Measurements from ENCODE around the gene RNF214. TPM values are rescaled to one million over a fixed set of nuclear protein-coding genes. Genes with fewer than 3 reads are reported as not detected.

The RNF214 gene
- total and polyA plus RNA-seq, 3 experiments from 2014 or later: 25.1 to 35.0 (median 25.3) TPM

GRCh38 chr11:117187799-117188481 lies 44.5 kb upstream of the RNF214 start:
- Histone ChIP-seq H3K27ac (ENCODE audit: low read depth, low read length) (no peak overlapping the region), H3K4me3 (ENCODE audit: low read length) (no peak overlapping the region), H3K36me3 (ENCODE audit: insufficient read depth, low read length) (peaks cover 9% of the 10 kb centered on the region), H3K4me1 (ENCODE audit: insufficient read depth, low read length) (no peaks in the 10 kb centered on the region), H3K9me3 (ENCODE audit: low read length) (no peaks in the 10 kb centered on the region), H3K27me3 (ENCODE audit: insufficient read depth, low read length, poor library complexity, severe bottlenecking) (no peaks in the 10 kb centered on the region)
- no peaks in the 10 kb centered on the region for H3K9me3 Mint-ChIP-seq
- CTCF ChIA-PET: no interaction called here
- no peaks in the 10 kb centered on the region for H3K4me1 Mint-ChIP-seq
- H3K4me3 Mint-ChIP-seq: no peak overlapping the region
- POLR2A ChIA-PET: no interaction called here
- H3K36me3 Mint-ChIP-seq: peaks cover 0 to 54% (median 11%) of the 10 kb centered on the region in 3 donors
- H3K27ac Mint-ChIP-seq: peak overlapping the region in 2 of 8 donors; percentile 33 to 72
- H3K27me3 Mint-ChIP-seq: no peaks in the 10 kb centered on the region
- DNase-seq: peak in 1 of 5 donors; percentile 39

GRCh38 chr11:117188620-117189081 lies 43.8 kb upstream of the RNF214 start:
- ChIA-PET CTCF (no interaction called here), POLR2A (no interaction called here)
- no peaks in the 10 kb centered on the region for H3K27me3 Mint-ChIP-seq
- no peaks in the 10 kb centered on the region for H3K9me3 Mint-ChIP-seq
- Histone ChIP-seq H3K4me1 (ENCODE audit: insufficient read depth, low read length) (no peaks in the 10 kb centered on the region), H3K36me3 (ENCODE audit: insufficient read depth, low read length) (peaks cover 9% of the 10 kb centered on the region), H3K4me3 (ENCODE audit: low read length) (no peak overlapping the region), H3K27me3 (ENCODE audit: insufficient read depth, low read length, poor library complexity, severe bottlenecking) (no peaks in the 10 kb centered on the region), H3K27ac (ENCODE audit: low read depth, low read length) (no peak overlapping the region), H3K9me3 (ENCODE audit: low read length) (no peaks in the 10 kb centered on the region)
- H3K4me3 Mint-ChIP-seq: no peak overlapping the region
- peak overlapping the region in 2 of 8 donors; percentile 33 to 83 for H3K27ac Mint-ChIP-seq
- peak in 1 of 5 donors; percentile 36 for DNase-seq
- no peaks in the 10 kb centered on the region for H3K4me1 Mint-ChIP-seq
- H3K36me3 Mint-ChIP-seq: peaks cover 0 to 55% (median 9%) of the 10 kb centered on the region in 3 donors

DNA sequence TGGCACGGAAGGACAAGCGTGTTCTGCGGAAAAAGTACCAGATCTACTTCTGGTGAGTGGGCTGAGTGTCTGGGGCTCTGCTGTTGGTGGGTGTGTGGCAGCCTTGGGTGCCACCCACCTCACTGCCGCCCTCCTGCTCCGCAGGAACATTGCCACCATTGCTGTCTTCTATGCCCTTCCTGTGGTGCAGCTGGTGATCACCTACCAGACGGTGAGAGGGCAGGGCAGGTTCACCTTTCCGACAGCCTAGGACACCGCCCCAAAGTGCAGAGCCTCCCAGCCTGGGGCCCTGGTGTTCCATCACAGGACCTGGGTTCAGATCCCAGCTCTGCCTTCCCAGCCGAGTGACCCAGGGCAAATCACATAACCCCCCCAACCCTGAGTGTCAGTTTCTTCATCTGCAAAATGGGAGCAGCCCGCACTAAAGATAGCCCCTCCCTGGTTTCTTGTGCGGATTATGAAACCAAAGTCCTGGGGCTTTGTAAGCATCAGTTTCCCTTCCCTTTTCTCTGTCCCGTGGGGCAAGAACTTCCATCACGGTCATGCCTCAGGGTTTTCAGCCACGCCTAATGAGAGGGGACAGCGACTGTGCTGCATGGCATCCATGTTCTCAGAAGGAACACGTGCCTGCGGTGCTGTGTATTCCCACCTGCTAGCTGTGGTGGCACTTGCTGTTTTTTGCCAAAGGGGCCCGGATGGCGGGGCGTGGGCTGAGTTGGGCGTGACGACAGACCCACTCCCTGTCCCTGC lies 43.1 kb upstream of the RNF214 start:
- no peak overlapping the region for H3K4me3 ChIP-seq (ENCODE audit: low read length)
- ChIA-PET CTCF (no interaction called here), POLR2A (no interaction called here)
- peaks cover 0 to 48% (median 5%) of the 10 kb centered on the region in 3 donors for H3K36me3 Mint-ChIP-seq
- H3K27ac Mint-ChIP-seq: no peak overlapping the region
- H3K4me3 Mint-ChIP-seq: no peak overlapping the region
- H3K4me1 ChIP-seq (ENCODE audit: insufficient read depth, low read length): no peaks in the 10 kb centered on the region
- no peaks in the 10 kb centered on the region for H3K27me3 ChIP-seq (ENCODE audit: insufficient read depth, low read length, poor library complexity, severe bottlenecking)
- H3K27ac ChIP-seq (ENCODE audit: low read depth, low read length): no peak overlapping the region
- DNase-seq: peak in 1 of 5 donors; percentile 33
- H3K36me3 ChIP-seq (ENCODE audit: insufficient read depth, low read length): peaks cover 9% of the 10 kb centered on the region
- no peaks in the 10 kb centered on the region for H3K27me3 Mint-ChIP-seq
- H3K9me3 ChIP-seq (ENCODE audit: low read length): no peaks in the 10 kb centered on the region
- no peaks in the 10 kb centered on the region for H3K9me3 Mint-ChIP-seq
- no peaks in the 10 kb centered on the region for H3K4me1 Mint-ChIP-seq

- Histone ChIP-seq H3K27me3 (ENCODE audit: insufficient read depth, low read length, poor library complexity, severe bottlenecking) (no peaks in the 10 kb centered on the region), H3K4me1 (ENCODE audit: insufficient read depth, low read length) (no peaks in the 10 kb centered on the region), H3K4me3 (ENCODE audit: low read length) (no peak overlapping the region), H3K27ac (ENCODE audit: low read depth, low read length) (no peak overlapping the region), H3K36me3 (ENCODE audit: insufficient read depth, low read length) (peaks cover 9% of the 10 kb centered on the region), H3K9me3 (ENCODE audit: low read length) (no peaks in the 10 kb centered on the region)
- H3K4me3 Mint-ChIP-seq: no peak overlapping the region
- peaks cover 0 to 47% (median 5%) of the 10 kb centered on the region in 3 donors for H3K36me3 Mint-ChIP-seq
- H3K9me3 Mint-ChIP-seq: no peaks in the 10 kb centered on the region
- DNase-seq: peak in 1 of 5 donors; percentile 44
- ChIA-PET CTCF (no interaction called here), POLR2A (no interaction called here)
- peak overlapping the region in 1 of 8 donors; percentile 85 for H3K27ac Mint-ChIP-seq
- no peaks in the 10 kb centered on the region for H3K27me3 Mint-ChIP-seq
- peaks cover 0 to 2% (median 0%) of the 10 kb centered on the region in 3 donors for H3K4me1 Mint-ChIP-seq
These were observed 42.4 kb upstream of the RNF214 start for GRCh38 chr11:117189941-117190544.

DNA sequence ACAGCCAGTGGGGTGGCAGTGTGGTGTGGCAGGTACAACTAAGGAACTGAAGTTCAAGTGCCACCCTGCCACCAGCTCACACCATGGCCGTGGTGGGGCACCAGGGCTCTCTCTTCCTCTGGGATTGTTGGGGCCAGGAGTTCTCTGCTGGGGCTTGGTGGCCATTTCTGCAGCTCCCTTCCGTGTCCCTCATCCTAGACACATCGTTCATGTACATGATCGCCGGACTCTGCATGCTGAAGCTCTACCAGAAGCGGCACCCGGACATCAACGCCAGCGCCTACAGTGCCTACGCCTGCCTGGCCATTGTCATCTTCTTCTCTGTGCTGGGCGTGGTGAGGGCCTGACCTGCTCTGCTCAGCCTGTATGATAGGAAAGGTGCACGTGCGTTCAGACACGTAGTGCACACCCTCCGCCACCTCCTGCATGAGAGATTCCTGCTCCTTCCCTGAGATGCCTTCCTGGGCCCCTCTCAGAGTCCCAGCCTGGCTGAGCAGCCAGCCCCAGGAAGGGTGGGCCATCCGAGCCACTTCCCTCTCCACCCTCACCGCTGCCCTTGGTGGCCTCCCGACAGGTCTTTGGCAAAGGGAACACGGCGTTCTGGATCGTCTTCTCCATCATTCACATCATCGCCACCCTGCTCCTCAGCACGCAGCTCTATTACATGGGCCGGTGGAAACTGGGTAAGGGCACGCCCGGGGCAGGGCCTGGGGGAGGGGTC lies 40.6 kb upstream of the RNF214 start:
- no peak for DNase-seq
- H3K27ac Mint-ChIP-seq: peak overlapping the region in 1 of 8 donors; percentile 54
- no peaks in the 10 kb centered on the region for H3K4me1 ChIP-seq (ENCODE audit: insufficient read depth, low read length)
- peaks cover 0 to 47% (median 7%) of the 10 kb centered on the region in 3 donors for H3K36me3 Mint-ChIP-seq
- CTCF ChIA-PET: interaction anchor here (0.9 kb wide), 1 partner anchor 11 kb away, joined by 3 read pairs; no protein-coding TSS in a partner anchor
- H3K4me3 ChIP-seq (ENCODE audit: low read length): no peak overlapping the region
- H3K9me3 ChIP-seq (ENCODE audit: low read length): no peaks in the 10 kb centered on the region
- H3K27me3 Mint-ChIP-seq: no peaks in the 10 kb centered on the region
- H3K27ac ChIP-seq (ENCODE audit: low read depth, low read length): no peak overlapping the region
- no peaks in the 10 kb centered on the region for H3K9me3 Mint-ChIP-seq
- H3K36me3 ChIP-seq (ENCODE audit: insufficient read depth, low read length): peaks cover 9% of the 10 kb centered on the region
- peak overlapping the region in 1 of 7 donors; percentile 61 for H3K4me3 Mint-ChIP-seq
- POLR2A ChIA-PET: interaction anchor here (1.3 kb wide), 1 partner anchor 13 kb away, joined by 4 read pairs; the partner anchor contains the start of gene SIDT2
- peaks cover 0 to 5% (median 0%) of the 10 kb centered on the region in 3 donors for H3K4me1 Mint-ChIP-seq
- H3K27me3 ChIP-seq (ENCODE audit: insufficient read depth, low read length, poor library complexity, severe bottlenecking): no peaks in the 10 kb centered on the region

GRCh38 chr11:117192401-117192875 lies 40.0 kb upstream of the RNF214 start:
- Mint-ChIP-seq H3K36me3 (peaks cover 0 to 43% (median 5%) of the 10 kb centered on the region in 3 donors), H3K4me1 (peaks cover 0 to 5% (median 0%) of the 10 kb centered on the region in 3 donors), H3K27ac (peak overlapping the region in 1 of 8 donors; percentile 62), H3K27me3 (no peaks in the 10 kb centered on the region), H3K9me3 (no peaks in the 10 kb centered on the region), H3K4me3 (no peak overlapping the region)
- H3K4me1 ChIP-seq (ENCODE audit: insufficient read depth, low read length): no peaks in the 10 kb centered on the region
- no peak for DNase-seq
- POLR2A ChIA-PET: no interaction called here
- H3K27me3 ChIP-seq (ENCODE audit: insufficient read depth, low read length, poor library complexity, severe bottlenecking): no peaks in the 10 kb centered on the region
- H3K27ac ChIP-seq (ENCODE audit: low read depth, low read length): no peak overlapping the region
- H3K36me3 ChIP-seq (ENCODE audit: insufficient read depth, low read length): peaks cover 9% of the 10 kb centered on the region
- CTCF ChIA-PET: no interaction called here
- no peak overlapping the region for H3K4me3 ChIP-seq (ENCODE audit: low read length)
- no peaks in the 10 kb centered on the region for H3K9me3 ChIP-seq (ENCODE audit: low read length)

- Histone ChIP-seq H3K9me3 (ENCODE audit: low read length) (no peaks in the 10 kb centered on the region), H3K27ac (ENCODE audit: low read depth, low read length) (no peak overlapping the region), H3K36me3 (ENCODE audit: insufficient read depth, low read length) (peaks cover 9% of the 10 kb centered on the region), H3K4me1 (ENCODE audit: insufficient read depth, low read length) (no peaks in the 10 kb centered on the region), H3K4me3 (ENCODE audit: low read length) (no peak overlapping the region), H3K27me3 (ENCODE audit: insufficient read depth, low read length, poor library complexity, severe bottlenecking) (no peaks in the 10 kb centered on the region)
- CTCF ChIA-PET: no interaction called here
- Mint-ChIP-seq H3K9me3 (no peaks in the 10 kb centered on the region), H3K27ac (peak overlapping the region in 4 of 8 donors; percentile 47 to 73 (median 59)), H3K27me3 (no peaks in the 10 kb centered on the region), H3K4me1 (peaks cover 0 to 5% (median 3%) of the 10 kb centered on the region in 3 donors), H3K4me3 (no peak overlapping the region), H3K36me3 (peaks cover 0 to 38% (median 4%) of the 10 kb centered on the region in 3 donors)
- no peak for DNase-seq
- POLR2A ChIA-PET: no interaction called here
These were observed 39.1 kb upstream of the RNF214 start for GRCh38 chr11:117193130-117194020.

Measured in CD8-positive, alpha-beta memory T cell (primary cell).